Large intestine (tissue), 3 donors: ENCODE data around the gene ADGRF3. TPM values are rescaled to one million over a fixed set of nuclear protein-coding genes. Genes with fewer than 3 reads are reported as not detected.

Source experiments
- DNase-seq, 2 donors: peaks; one replicate each; pipeline versions ENCODE4 v3.0.0 to v3.0.0-alpha.2; 2013
- H3K27ac ChIP-seq: one replicate; pipeline ENCODE4 v1.5.1; 2013; ENCODE audit warnings: low read length
- H3K27me3 ChIP-seq: 2 replicates; pipeline ENCODE4 v1.6.1; 2013; ENCODE audit warnings: low read length; ENCODE audit not compliant: control insufficient read depth, insufficient read depth
- H3K36me3 ChIP-seq: 2 replicates; pipeline ENCODE4 v1.6.1; 2013; ENCODE audit warnings: low read length; ENCODE audit not compliant: control insufficient read depth, insufficient read depth
- H3K4me1 ChIP-seq: one replicate; pipeline ENCODE4 v1.6.1; 2013; ENCODE audit warnings: low read length; ENCODE audit not compliant: control insufficient read depth, insufficient read depth
- H3K4me3 ChIP-seq: one replicate; pipeline ENCODE4 v1.5.1; 2013; ENCODE audit warnings: low read length
- H3K9me3 ChIP-seq: one replicate; pipeline ENCODE4 v1.6.1; 2013; ENCODE audit warnings: mild to moderate bottlenecking, low read depth, low read length, moderate library complexity; ENCODE audit not compliant: control insufficient read depth
- WGBS: methylation state at CpG from one replicate; pipeline ENCODE4 v1.1.5; 2013; ENCODE audit warnings: low lambda C conversion rate; ENCODE audit not compliant: insufficient coverage; 5-methylcytosine and 5-hydroxymethylcytosine counted together
- polyA plus RNA-seq: library from polyadenylated mRNA; unstranded; fragments of 120-200 nt; gene quantifications from one replicate; pipeline ENCODE4 v1.2.1, GENCODE V29; 2013

The ADGRF3 gene
- polyA plus RNA-seq, 1 donor, result 0.73 TPM

DNA sequence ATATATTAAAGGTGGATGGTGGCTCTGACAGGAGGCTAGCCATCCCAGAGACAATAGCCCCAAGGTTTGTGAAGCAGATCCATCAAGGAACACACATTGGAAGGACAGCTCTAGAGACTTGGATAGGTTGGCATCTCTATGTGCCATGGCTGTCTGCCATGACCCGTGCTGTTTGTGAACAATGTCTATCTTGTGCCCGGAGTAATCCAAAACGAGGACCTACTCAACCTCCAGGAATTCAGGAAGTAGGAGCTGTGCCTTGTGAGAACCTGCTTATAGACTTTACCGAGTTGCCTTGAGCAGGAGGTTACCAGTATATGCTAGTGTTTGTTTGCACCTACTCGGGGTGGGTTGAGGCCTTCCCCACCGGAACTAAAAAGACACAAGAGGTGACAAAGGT lies 43.7 kb downstream of the ADGRF3 start:
- Histone ChIP-seq H3K4me3 (no peak overlapping the region), H3K4me1 (peaks cover 12% of the 10 kb centered on the region), H3K9me3 (no peaks in the 10 kb centered on the region), H3K27me3 (peaks cover 18% of the 10 kb centered on the region), H3K36me3 (no peaks in the 10 kb centered on the region), H3K27ac (no peak overlapping the region)
- no CpG with 5 or more reads among the region's 6 CpGs for WGBS
- DNase-seq, result no peak

DNA sequence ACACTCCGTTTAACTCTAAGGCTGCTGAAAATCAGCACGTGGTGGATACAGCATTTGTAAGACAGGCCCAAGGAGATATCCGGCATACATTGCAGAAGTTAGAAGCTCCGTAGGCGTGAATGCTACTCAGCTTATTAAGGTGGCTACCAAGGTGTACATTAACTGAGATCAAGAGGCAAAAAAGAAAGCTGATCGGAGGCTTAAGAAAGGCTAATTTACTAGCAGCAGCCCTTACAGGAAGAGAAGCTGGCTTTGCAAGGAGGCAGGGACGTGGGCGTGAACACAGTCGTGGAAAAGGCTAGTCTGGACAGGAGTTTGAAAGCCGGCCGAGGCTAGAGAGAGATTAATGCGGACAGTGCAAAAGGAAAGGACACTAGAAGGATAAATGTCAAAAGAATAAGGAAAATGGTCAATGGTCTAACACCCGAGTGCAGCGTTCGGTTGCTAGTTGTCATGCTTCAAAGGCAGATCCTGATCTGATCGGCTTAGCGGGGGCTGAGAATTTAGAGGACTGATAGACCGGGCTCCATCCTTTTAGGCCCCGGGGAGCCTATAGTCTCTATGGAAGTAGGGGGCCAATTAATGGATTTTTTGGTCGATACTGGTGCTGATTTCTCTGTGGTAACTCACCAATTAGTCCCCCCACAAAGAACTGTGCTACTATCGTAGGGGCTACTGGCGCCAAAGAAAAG lies 46.2 kb downstream of the ADGRF3 start:
- DNase-seq, result peak in 1 of 2 donors; percentile 9
- 72% methylated on average over 6 of the region's 22 CpGs for WGBS

DNA sequence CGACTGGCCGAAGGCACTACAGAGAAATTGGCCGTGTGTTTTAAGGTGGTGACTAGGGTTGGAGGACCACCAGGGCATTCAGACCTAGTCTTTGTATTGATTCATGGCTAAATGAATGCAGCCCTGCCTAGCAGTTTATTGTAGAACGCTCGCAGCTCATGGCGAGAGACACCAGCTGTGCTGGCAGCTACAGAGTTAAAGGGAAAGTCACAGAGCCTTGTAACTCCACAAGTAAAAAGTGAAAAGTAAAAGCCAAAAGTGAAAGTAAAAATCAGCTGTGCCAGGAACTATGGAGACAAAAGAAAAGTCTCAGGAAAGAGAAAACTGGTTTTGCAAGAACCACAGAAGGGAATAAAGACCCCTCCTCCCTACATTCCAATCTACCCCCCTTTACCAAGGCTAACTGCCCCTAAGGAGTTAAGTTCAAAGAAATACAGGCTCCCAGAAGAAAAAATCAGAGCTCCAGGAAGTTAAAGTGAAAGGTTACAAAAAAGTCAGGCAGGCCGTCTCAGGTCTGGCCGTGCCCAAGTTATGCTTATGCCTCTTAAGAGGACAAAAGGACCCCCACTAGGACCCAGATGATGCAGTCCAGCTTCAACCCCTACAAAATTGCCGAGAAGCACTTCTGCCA lies 47.0 kb downstream of the ADGRF3 start:
- Histone ChIP-seq H3K27me3 (peaks cover 39% of the 10 kb centered on the region), H3K4me3 (peak overlapping the region; percentile 27), H3K4me1 (peaks cover 12% of the 10 kb centered on the region), H3K27ac (peak overlapping the region; percentile 8), H3K36me3 (no peaks in the 10 kb centered on the region), H3K9me3 (no peaks in the 10 kb centered on the region)
- DNase-seq, result peak; percentile 32 to 78
- no CpG with 5 or more reads among the region's 9 CpGs for WGBS

More for the DNA sequence above, 46.2 kb downstream of the ADGRF3 start:
- Histone ChIP-seq H3K9me3 (no peaks in the 10 kb centered on the region), H3K27me3 (peaks cover 35% of the 10 kb centered on the region), H3K4me3 (peak overlapping the region; percentile 27), H3K36me3 (no peaks in the 10 kb centered on the region), H3K27ac (no peak overlapping the region), H3K4me1 (peaks cover 12% of the 10 kb centered on the region)

DNA sequence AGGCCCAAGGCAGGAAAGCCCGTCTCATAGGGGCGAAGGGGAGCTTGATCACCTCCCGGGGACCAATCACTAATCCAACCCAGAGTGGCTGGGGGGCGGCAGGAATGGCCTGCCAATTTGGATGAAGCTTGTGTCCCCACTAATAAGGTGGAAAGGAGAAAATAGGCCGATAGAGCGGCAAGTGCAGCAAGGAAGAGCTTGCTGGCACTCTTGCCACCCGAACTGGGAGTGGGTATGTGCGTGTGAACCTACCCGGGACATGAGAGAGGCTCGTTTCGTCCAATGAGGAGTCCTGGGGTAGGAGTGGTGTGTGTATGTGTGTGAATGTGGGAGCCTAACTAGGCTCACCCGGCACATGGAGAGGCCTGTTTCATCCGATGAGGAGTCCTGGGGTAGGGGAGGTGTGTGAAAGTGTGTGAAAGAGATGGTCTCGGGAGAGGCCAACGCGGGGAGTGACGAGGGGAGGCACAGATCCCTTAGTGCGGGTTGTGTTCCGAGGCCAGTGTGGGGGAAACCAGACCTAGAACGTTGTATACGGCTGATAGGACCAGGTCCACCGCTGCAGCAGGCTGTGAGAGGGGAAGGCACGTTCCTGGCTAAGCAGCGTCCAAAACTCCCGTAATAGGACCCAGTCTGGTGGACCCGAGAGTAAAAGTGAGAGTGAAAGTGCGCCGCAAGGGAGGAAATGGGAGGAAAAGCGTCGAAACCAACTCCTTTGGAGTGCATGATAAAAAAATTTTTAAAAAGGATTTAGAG lies 47.8 kb downstream of the ADGRF3 start:
- 13% methylated on average over 7 of the region's 30 CpGs for WGBS
- Histone ChIP-seq H3K9me3 (no peaks in the 10 kb centered on the region), H3K36me3 (no peaks in the 10 kb centered on the region), H3K27ac (no peak overlapping the region), H3K4me1 (peaks cover 12% of the 10 kb centered on the region), H3K27me3 (peaks cover 39% of the 10 kb centered on the region), H3K4me3 (peak overlapping the region; percentile 27)
- peak in 1 of 2 donors; percentile 46 for DNase-seq

DNA sequence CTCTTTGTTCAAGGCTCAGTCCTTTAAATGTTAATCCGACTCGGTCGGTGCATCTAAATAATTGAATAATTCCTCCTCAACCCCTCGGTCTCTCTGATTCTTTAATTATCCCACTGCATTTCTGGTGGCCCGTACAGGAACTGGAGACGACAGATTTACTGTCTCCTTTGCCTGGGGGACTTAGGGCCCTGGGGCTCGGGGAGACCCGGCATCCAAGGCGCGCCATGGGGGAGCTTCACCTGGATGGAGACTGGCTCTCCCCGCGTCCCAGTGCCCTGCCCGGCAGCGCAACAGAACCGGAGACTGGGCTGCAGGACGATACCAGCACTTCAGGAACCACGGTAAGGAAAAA lies 48.3 kb downstream of the ADGRF3 start:
- DNase-seq, result no peak
- Histone ChIP-seq H3K9me3 (no peaks in the 10 kb centered on the region), H3K4me1 (peaks cover 12% of the 10 kb centered on the region), H3K27ac (no peak overlapping the region), H3K36me3 (no peaks in the 10 kb centered on the region), H3K4me3 (peak overlapping the region; percentile 27), H3K27me3 (peaks cover 39% of the 10 kb centered on the region)
- WGBS, result no CpG with 5 or more reads among the region's 17 CpGs

DNA sequence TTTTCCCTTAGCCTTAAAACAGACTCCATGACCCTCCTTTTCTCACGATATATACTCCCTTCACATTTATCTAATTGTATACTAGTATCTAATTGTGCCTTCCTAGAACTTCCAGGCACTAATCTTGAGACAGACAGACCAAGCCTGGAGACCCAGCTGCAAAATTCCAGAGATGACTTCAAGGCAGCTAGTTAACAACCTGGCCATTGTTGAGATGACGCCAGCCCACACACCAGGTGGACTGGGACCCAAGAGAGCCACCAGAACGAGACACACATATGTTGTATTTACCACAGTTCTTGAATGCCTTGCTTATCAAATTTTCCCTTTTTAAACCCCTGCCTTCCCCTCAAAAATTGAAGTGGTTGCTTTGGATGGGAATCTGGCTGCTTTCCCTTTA lies 49.5 kb downstream of the ADGRF3 start:
- WGBS, result 100% methylated on average over 1 of the region's 3 CpGs
- H3K27me3 ChIP-seq, result peaks cover 37% of the 10 kb centered on the region
- H3K36me3 ChIP-seq, result no peaks in the 10 kb centered on the region
- DNase-seq, result no peak
- H3K4me3 ChIP-seq, result no peak overlapping the region
- no peaks in the 10 kb centered on the region for H3K9me3 ChIP-seq
- no peak overlapping the region for H3K27ac ChIP-seq
- peaks cover 12% of the 10 kb centered on the region for H3K4me1 ChIP-seq

DNA sequence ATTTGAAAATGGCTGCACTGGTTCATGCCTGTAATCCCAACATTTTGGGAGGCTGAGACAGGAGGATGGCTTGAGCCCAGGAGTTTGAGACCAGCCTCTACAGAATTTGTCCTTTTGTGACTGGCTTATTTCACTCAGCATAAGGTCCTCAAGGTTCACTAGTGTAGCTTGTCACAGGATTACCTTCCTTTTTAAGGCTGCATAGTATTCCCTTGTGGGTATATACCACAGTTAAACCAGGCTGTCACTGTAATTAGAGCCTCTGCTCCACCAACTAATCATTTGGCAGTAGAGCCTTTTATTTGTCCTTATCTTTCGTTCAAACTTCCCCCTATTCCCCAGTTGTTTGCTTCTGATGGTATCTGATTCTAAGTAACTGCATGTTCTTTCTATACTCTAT lies 51.1 kb downstream of the ADGRF3 start:
- Histone ChIP-seq H3K4me3 (no peak overlapping the region), H3K9me3 (no peaks in the 10 kb centered on the region), H3K4me1 (peaks cover 12% of the 10 kb centered on the region), H3K27me3 (peaks cover 36% of the 10 kb centered on the region), H3K36me3 (peaks cover 3% of the 10 kb centered on the region), H3K27ac (no peak overlapping the region)
- no peak for DNase-seq
- WGBS, result 78% methylated on average over 1 of the region's 1 CpG

DNA sequence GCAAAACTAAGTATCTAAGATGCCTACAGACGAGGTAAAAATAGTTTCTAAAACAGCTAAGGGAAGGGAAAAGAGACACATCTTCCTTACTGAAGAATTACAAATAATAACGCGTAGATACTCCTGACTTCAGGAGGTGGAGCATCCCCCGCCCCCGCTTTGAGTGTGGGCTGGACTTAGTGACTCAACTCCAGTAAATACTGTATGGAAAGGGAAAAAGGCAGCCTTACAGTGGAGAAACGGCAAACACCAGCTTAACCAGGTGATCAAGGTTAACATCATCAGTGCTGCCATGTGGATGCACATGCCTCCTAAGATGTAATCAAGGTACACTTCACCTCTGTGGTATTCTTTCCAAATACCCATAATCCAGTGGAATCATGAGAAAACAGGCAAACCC lies 53.9 kb downstream of the ADGRF3 start:
- WGBS, result no CpG with 5 or more reads among the region's 6 CpGs

DNA sequence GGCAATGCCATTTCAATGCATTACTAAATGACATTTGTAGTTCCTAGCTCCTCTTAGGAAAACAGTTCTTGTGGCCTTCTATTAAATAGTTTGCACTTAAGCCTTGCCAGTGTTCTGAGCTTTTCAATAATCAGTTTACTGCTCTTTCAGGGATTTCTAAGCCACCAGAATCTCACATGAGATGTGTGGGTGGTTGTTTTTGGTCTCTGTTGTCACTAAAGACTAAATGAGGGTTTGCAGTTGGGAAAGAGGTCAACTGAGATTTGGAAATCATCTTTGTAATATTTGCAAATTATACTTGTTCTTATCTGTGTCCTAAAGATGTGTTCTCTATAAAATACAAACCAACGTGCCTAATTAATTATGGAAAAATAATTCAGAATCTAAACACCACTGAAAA lies 56.6 kb downstream of the ADGRF3 start:
- Histone ChIP-seq H3K4me3 (no peak overlapping the region), H3K9me3 (no peaks in the 10 kb centered on the region), H3K27me3 (no peaks in the 10 kb centered on the region), H3K4me1 (no peaks in the 10 kb centered on the region), H3K27ac (no peak overlapping the region), H3K36me3 (peaks cover 25% of the 10 kb centered on the region)
- 100% methylated on average over 1 of the region's 1 CpG for WGBS
- DNase-seq, result no peak

More for the DNA sequence above, 53.9 kb downstream of the ADGRF3 start:
- peaks cover 16% of the 10 kb centered on the region for H3K36me3 ChIP-seq
- H3K4me1 ChIP-seq, result no peaks in the 10 kb centered on the region
- H3K9me3 ChIP-seq, result no peaks in the 10 kb centered on the region
- H3K27me3 ChIP-seq, result peaks cover 20% of the 10 kb centered on the region
- no peak overlapping the region for H3K4me3 ChIP-seq
- DNase-seq, result no peak
- H3K27ac ChIP-seq, result no peak overlapping the region

DNA sequence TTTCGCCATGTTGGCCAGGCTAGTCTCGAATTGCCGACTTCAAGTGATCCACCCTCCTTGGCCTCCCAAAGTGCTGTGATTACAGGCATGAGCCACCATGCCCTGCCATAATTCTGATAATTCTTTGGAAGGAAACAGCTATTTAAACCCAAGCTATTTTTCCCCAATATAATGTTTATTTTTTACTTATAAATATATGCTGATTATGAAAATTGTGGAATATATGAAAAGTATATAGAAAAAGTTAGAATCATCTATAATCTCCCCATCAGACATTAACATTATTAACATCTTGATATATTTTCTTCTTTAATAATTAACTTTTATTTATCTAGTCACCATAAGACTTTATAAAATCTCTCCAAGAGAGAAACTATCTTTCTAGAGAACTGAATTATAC lies 60.7 kb downstream of the ADGRF3 start:
- H3K27ac ChIP-seq, result no peak overlapping the region
- peaks cover 40% of the 10 kb centered on the region for H3K36me3 ChIP-seq
- H3K4me1 ChIP-seq, result no peaks in the 10 kb centered on the region
- H3K27me3 ChIP-seq, result no peaks in the 10 kb centered on the region
- no CpG with 5 or more reads among the region's 3 CpGs for WGBS
- H3K9me3 ChIP-seq, result no peaks in the 10 kb centered on the region
- H3K4me3 ChIP-seq, result no peak overlapping the region
- DNase-seq, result no peak
